ENCODE measurements around the gene QPRT. TPM values are rescaled to one million over a fixed set of nuclear protein-coding genes. Genes with fewer than 3 reads are reported as not detected.

Gene QPRT
- polyA plus RNA-seq, 1 experiment = 4.2 TPM

- ChIA-PET CTCF (no interaction called here), POLR2A (no interaction called here)
- H3K27me3 ChIP-seq (ENCODE audit: control insufficient read depth, insufficient read depth, low read length) = no peaks in the 10 kb centered on the region
- no peaks in the 10 kb centered on the region for H3K36me3 ChIP-seq (ENCODE audit: control insufficient read depth, insufficient read depth, low read length)
- no peak for TF ChIP-seq CTCF (IDR thresholded peaks at IDR 0.05; ENCODE audit: insufficient read depth, low read depth, low read length)
- H3K4me3 ChIP-seq (ENCODE audit: low read depth, low read length) = no peak overlapping the region
- DNase-seq (ENCODE audit: low read depth) = no peak
Observed at GRCh38 chr16:29644338-29644857, 34.6 kb upstream of the QPRT start.

- no peak for DNase-seq (ENCODE audit: low read depth)
- CTCF ChIA-PET = no interaction called here
- POLR2A ChIA-PET = no interaction called here
Observed at GRCh38 chr16:29644973-29645693, 33.8 kb upstream of the QPRT start.

DNA sequence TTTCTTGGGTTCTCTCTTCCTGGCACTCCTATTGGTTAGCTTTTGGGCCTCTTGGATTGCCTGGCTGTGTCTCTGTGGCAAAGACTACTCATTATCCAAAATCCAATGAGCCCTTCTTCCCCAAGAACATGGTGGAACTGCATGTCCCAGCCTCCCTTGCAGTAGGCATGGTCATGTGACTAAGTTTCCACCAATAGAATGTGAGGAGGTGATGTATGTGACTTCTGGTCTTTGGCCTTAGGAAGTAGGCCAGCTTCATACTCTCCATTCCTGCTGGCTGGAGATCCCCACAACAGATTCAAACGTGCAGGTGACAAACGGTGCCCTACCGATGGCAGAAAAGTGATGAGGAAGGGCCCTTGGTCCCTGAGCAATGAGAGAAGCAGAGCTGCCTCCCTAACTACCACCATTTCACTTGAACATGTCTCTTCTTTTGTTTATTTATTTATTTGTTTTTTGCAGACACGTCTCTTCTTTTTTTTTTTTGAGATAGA is 33.2 kb upstream of the QPRT start:
- DNase-seq (ENCODE audit: low read depth) = no peak

More at GRCh38 chr16:29644973-29645693, 33.8 kb upstream of the QPRT start:
- no peaks in the 10 kb centered on the region for H3K36me3 ChIP-seq (ENCODE audit: control insufficient read depth, insufficient read depth, low read length)
- TF ChIP-seq CTCF (IDR thresholded peaks at IDR 0.05; ENCODE audit: insufficient read depth, low read depth, low read length) = no peak
- H3K27me3 ChIP-seq (ENCODE audit: control insufficient read depth, insufficient read depth, low read length) = no peaks in the 10 kb centered on the region
- H3K4me3 ChIP-seq (ENCODE audit: low read depth, low read length) = no peak overlapping the region

GRCh38 chr16:29646947-29647346 is 32.0 kb upstream of the QPRT start:
- Histone ChIP-seq H3K36me3 (ENCODE audit: control insufficient read depth, insufficient read depth, low read length) (no peaks in the 10 kb centered on the region), H3K4me3 (ENCODE audit: low read depth, low read length) (no peak overlapping the region), H3K27me3 (ENCODE audit: control insufficient read depth, insufficient read depth, low read length) (no peaks in the 10 kb centered on the region)
- DNase-seq (ENCODE audit: low read depth) = no peak
- CTCF ChIA-PET = no interaction called here
- POLR2A ChIA-PET = no interaction called here
- TF ChIP-seq CTCF (IDR thresholded peaks at IDR 0.05; ENCODE audit: insufficient read depth, low read depth, low read length) = no peak

More for the DNA sequence above, 33.2 kb upstream of the QPRT start:
- POLR2A ChIA-PET = no interaction called here
- Histone ChIP-seq H3K27me3 (ENCODE audit: control insufficient read depth, insufficient read depth, low read length) (no peaks in the 10 kb centered on the region), H3K4me3 (ENCODE audit: low read depth, low read length) (no peak overlapping the region), H3K36me3 (ENCODE audit: control insufficient read depth, insufficient read depth, low read length) (no peaks in the 10 kb centered on the region)
- CTCF ChIA-PET = no interaction called here
- no peak for TF ChIP-seq CTCF (IDR thresholded peaks at IDR 0.05; ENCODE audit: insufficient read depth, low read depth, low read length)

DNA sequence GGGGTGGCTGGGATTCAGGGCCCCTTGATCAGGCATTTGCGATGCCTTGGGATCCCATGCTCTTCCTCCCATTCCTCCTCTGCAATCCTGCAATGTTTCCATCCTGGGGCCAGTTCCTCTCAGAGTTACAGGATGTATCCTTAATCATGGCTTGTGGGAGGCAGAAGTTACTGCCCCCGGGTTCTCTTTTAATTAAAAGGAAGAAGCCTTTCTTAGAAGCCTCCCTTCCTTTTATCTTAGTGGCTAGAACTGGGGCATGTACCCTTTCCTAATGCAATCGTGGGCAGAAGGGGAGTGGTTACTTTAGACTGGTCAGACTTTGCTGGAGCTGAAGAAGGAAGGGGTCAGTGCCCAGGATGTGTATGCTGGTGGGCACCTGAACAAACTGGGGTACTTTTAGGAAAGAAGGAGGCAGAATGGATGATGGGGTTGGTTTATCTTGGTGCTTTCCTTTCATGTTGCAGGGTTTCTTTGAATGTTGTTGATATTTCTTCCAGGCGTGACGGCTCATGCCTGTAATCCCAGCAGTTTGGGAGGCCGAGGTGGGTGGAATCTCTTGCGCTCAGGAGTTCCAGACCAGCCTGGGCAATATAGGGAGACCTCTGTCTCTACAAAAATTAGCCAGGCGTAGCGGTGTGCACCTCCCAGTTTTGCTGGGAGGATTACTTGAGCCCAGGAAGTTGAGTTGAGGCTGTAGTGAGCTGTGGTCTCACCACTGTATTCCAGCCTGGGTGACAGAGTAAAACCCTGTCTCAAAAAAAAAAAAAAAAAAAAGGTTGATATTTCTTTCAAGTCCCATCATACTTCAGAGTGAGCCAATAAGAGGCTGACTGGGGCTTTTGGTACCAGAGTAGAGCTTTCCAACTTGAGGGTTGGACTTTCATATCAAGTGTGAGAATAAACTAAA is 29.1 kb upstream of the QPRT start:
- TF ChIP-seq CTCF (IDR thresholded peaks at IDR 0.05; ENCODE audit: insufficient read depth, low read depth, low read length) = no peak
- DNase-seq (ENCODE audit: low read depth) = no peak
- no peak overlapping the region for H3K4me3 ChIP-seq (ENCODE audit: low read depth, low read length)
- ChIA-PET POLR2A (no interaction called here), CTCF (interaction anchor here (0.6 kb wide), 1 partner anchor 10 kb away, joined by 3 read pairs; no protein-coding TSS in a partner anchor)
- no peaks in the 10 kb centered on the region for H3K36me3 ChIP-seq (ENCODE audit: control insufficient read depth, insufficient read depth, low read length)
- no peaks in the 10 kb centered on the region for H3K27me3 ChIP-seq (ENCODE audit: control insufficient read depth, insufficient read depth, low read length)

Data from BJ (cell line).